NCI-H524 (cell line): Measurements from ENCODE around the gene DSTYK.
"Not testable (repeated sequence)": the region's sequence is repeated elsewhere in the genome, so short reads cannot be mapped to it uniquely, and the experiment has no call there.

Source experiments
- DNase-seq, 2 experiments: peaks; one replicate each; lab custom pipeline; 2025; lab: John Stamatoyannopoulos, UW

Gene DSTYK

GRCh38 chr1:205220421-205220820 is 8.9 kb upstream of the DSTYK start:
- no peak for DNase-seq

GRCh38 chr1:205217418-205217817 is 5.9 kb upstream of the DSTYK start:
- DNase-seq: no peak

- no peak for DNase-seq
Measured at GRCh38 chr1:205216588-205216987, 5.1 kb upstream of the DSTYK start.

GRCh38 chr1:205214756-205215155 is 3.3 kb upstream of the DSTYK start:
- peak in 1 of 2 experiments; percentile 61 for DNase-seq

DNA sequence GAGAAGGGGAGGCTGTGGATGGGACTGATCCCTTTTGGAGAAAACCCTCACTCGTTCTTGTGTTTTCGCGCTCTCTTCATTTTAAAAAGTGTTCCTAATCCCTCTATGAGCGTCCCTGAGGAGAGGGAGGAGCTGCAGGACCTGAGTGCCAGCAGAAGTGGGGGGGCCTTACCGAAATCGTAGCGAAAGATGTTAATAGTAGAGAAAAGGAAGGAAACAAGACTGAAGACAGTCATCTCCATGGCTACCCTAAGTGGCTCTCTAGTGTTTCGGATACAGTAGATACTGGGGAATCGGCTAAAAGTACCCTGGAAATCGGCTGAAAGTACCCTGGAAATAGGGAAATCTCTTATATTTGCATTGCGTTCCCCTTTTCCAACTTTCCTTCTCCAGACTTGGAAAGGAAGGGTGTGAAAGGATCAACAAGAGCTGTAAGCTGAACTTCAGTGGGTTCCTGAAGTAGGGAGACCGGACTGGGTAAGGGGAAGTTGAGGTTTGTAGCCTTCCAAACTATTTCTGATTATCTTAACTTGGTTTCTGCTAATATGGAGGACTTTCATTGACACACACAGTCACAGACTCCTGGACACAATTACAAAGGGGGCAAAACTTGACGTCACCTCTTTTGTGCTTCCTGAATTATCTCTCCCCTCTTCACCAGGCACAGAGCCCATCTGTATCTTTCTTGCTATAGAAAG is 486 bp upstream of the DSTYK start:
- no peak for DNase-seq

- DNase-seq: peak in 1 of 2 experiments; percentile 9
Measured at GRCh38 chr1:205210756-205211168, 740 bp downstream of the DSTYK start.

DNA sequence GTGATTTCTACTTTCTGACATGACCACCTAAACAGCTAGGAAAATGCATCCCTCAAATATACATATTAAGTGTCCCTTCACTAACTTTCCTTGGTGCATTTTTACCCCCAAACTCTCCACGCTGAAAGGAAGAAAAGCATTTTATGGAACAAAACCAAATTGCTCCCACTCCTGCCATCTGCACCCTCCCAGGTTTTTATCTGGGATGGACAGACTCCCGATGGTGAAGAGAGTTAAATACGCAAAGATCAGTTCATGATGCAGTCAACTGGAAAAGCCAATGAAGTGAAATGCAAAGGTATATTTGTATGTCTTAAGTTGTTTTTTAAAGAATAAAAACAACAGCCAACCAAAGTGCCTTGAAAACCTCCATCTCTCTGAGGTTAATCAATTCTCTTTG is 2.7 kb downstream of the DSTYK start:
- no peak for DNase-seq

DNA sequence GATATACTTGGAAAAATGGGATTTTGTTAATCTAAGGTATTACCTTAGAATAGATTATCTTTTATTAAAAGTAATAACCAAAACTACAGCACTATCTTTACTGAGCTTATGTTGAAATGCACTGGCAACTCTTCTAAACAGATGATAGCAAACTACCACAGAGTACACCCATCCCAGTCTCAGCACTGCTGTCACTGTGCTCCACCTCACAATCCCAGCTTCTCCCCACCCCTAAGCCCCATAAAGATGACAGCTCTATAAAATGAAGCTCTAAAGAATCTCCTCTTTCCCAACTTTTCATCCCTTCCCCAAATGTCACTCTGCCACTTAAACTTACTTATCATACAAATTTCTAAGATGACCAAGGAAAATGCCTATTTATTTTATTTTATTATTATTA is 6.4 kb downstream of the DSTYK start:
- no peak for DNase-seq

DNA sequence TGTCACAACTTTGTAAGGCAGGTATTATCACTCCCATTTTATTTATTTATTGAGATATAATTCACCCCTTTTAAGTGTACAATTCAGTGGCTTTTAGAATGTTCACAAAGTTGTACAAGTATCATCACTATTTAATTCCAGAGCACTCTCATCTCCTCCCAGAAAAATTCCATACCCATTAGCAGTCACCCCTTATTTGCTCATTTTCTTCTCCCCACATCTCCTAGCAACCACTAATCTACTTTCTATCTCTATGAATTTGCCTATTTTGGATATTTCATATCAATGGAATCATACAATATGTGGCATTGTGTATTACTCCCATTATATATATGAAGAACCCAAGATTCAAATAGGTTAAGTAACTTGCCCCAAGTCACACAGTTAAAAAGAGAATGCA is 7.0 kb downstream of the DSTYK start:
- DNase-seq: no peak

DNA sequence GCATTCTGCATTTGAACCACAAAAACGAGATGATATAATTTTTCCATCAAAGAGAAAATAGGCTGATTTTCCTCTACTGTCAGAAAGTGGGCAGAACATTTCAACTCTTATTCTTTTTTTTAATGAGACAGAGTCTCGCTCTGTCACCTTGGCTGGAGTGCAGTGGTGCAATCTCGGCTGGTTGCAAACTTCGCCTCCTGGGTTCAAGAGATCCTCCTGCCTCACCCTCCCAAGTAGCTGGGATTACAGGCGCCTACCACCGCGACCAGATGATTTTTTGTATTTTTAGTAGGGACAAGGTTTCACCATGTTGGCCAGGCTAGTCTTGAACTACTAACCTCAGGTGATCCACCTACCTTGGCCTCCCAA is 11.6 kb downstream of the DSTYK start:
- no peak for DNase-seq

DNA sequence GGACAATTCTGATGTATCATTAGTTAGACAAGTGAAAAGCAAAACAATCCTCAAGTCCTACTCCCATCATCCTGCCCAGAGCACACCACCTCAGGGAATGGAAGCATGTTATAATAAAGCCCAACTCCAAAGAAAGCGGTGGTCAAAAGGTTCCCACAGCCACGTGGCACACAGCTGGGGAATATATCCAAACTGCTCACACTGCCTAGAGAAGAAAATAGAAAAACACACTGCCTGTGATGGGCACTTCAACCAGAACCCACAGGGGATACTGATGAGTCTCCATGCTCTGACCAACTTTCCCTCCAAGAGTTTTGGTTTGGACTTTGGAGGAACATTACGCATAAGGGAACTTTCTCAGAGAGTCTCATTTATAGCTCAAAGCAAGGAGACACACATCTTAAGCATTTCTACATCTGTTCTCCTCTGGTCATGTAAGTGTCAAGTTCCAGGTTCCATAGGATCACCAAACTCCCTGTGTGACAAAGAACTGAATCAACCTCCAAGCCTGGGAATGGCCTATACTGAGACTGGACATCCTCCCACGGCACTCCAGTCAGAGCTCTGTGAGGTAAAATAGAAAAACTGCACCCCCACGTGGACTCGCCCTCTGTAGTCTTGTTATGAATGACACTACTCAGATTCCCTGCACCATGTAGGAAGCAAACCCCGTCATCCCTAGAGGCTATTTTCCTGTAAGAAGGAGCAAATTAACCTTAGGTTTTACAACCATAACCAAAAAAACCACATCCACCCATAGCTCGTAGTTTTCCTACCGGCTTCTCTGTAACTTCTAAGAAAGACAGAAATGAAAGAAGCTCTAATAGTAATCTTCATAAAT is 12.2 kb downstream of the DSTYK start:
- no peak for DNase-seq

GRCh38 chr1:205192287-205192686 is 19.2 kb downstream of the DSTYK start:
- DNase-seq: no peak

DNA sequence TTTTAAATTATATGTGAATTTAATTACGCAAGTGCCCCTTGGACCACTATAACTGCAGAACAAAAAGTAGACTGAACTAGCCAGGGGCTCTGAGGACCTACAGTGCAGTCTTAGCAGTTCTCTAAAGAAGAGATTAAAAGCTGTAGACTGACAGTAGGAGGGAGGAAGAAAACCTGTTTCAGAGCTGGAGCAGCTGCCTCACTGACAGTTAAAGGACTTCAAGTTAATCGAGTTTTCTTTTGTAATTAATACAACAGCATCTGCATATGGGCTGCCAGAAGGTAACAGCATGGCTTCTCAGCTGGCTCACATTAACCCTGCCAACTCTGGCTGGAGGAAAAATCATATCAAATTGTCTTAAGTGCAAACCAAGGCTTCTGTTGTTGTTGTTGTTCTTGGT is 19.9 kb downstream of the DSTYK start:
- peak; percentile 79 to 95 for DNase-seq

DNA sequence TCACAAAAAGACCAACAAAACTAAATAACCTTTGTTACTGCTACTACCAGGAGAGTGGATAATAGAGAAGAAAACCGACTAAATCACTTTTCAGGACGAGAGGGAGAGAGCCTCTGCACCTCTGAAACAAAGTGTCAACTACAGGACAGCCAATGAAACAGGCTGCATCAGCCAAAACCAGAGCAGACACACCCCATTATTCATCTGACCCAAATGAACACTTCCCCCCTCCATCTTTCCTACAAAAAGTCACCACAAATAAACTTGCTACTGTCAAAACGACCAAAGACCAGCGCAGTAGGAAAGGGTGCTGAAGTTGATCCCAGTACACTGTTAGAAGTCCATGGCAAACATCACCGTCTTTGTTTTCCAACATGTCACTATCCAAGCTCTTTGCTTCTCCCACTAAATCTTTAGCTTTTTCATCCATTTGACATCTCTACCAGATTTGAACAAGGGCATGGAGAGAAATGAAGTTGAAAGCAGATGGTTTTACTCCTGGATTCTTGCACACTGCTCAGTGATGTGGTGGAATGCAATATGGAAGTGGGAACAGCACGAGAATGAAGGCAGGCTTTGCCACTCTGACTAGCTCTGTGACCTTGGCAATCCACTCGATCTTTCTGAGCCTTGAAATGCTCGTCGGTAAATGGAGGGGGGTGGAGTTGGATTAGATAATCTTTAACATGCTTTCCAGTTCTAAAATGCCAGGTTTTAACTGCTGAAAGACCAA is 20.5 kb downstream of the DSTYK start:
- peak; percentile 35 to 56 for DNase-seq

- no peak for DNase-seq
Measured at GRCh38 chr1:205189131-205189530, 22.4 kb downstream of the DSTYK start.

GRCh38 chr1:205188596-205188995 is 22.9 kb downstream of the DSTYK start:
- DNase-seq: no peak

DNA sequence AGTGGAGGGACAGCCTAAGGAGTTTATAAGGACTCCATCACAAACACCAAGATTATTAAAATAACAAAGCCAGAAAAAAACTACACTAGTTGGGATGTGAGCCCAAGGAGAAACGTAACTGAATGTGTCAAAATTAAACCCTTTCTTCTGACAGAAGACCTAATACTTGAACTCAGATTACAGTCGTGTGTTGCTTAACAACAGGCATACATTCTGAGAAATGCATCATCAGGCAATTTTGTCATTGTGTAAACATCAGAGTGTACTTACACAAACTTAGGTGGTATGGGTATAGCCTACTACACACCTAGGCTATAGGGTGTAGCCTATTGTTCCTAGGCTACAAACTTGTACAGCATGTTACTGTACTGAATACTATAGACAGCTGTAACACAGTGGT is 23.4 kb downstream of the DSTYK start:
- no peak for DNase-seq

- peak; percentile 46 to 78 for DNase-seq
Measured at GRCh38 chr1:205187420-205187819, 24.1 kb downstream of the DSTYK start.

- DNase-seq: no peak
Measured at GRCh38 chr1:205186191-205186590, 25.3 kb downstream of the DSTYK start.

- DNase-seq: no peak
Measured at GRCh38 chr1:205183676-205184335, 27.7 kb downstream of the DSTYK start.

GRCh38 chr1:205182930-205183329 is 28.6 kb downstream of the DSTYK start:
- no peak for DNase-seq

DNA sequence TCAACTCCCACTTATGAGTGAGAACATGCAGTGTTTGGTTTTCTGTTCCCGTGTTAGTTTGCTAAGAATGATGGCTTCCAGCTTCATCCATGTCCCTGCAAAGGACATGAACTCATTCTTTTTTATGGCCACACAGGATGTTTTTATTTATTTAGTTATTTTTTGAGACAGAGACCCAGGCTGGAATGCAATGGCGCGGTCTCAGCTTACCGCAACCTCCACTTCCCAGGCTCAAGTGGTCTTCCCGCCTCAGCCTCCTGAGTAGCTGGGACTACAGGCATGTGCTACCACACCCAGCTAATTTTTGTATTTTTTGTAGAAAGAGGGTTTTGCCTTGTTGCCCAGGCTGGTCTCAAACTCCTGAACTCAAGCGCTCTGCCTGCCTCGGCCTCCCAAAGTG is 31.2 kb downstream of the DSTYK start:
- not testable (repeated sequence) for DNase-seq
